Activated naive CD4-positive, alpha-beta T cell treated with anti-CD3 and anti-CD28 coated beads, Interleukin-2, amount 10 ng/mL, durations not matched to agents 7 days and 5 days (primary cell): ENCODE measurements around the gene WNK4.

Source experiments
- CTCF ChIA-PET: fragments of 350-600 bp; sonication (Branson Sonifier 250); formaldehyde crosslinking; loops from one replicate; lab custom pipeline; 2021; ENCODE audit warnings: antibody characterized with exemption; lab: Charles Lee
- DNase-seq: peaks from one replicate; pipeline ENCODE4 v3.0.0-alpha.2; 2020
- H3K27ac Mint-ChIP-seq: one replicate; pipeline ENCODE4 v1.8.0; 2021; ENCODE audit warnings: mild to moderate bottlenecking, moderate library complexity, mixed read lengths
- H3K27me3 Mint-ChIP-seq: one replicate; pipeline ENCODE4 v1.8.0; 2021; ENCODE audit warnings: mild to moderate bottlenecking, mixed read lengths
- H3K36me3 Mint-ChIP-seq: one replicate; pipeline ENCODE4 v1.8.0; 2021; ENCODE audit warnings: mixed read lengths
- H3K4me1 Mint-ChIP-seq: one replicate; pipeline ENCODE4 v1.8.0; 2021; ENCODE audit warnings: mixed read lengths
- H3K4me3 Mint-ChIP-seq: one replicate; pipeline ENCODE4 v1.8.0; 2021; ENCODE audit warnings: mild to moderate bottlenecking, moderate library complexity, mixed read lengths
- H3K9me3 Mint-ChIP-seq: one replicate; pipeline ENCODE4 v1.8.0; 2021; ENCODE audit warnings: mixed read lengths

The WNK4 gene

GRCh38 chr17:42795465-42795864, 15.1 kb downstream of the WNK4 start:
- Mint-ChIP-seq H3K36me3 (peaks cover 8% of the 10 kb centered on the region), H3K27ac (no peak overlapping the region), H3K4me1 (peaks cover 27% of the 10 kb centered on the region), H3K27me3 (peaks cover 17% of the 10 kb centered on the region), H3K9me3 (no peaks in the 10 kb centered on the region), H3K4me3 (peak overlapping the region; percentile 18)
- CTCF ChIA-PET, result interaction anchor here (1.1 kb wide), 1 partner anchor 32 kb away, joined by 3 read pairs; no protein-coding TSS in a partner anchor
- no peak for DNase-seq

GRCh38 chr17:42796066-42796758, 15.8 kb downstream of the WNK4 start:
- CTCF ChIA-PET, result no interaction called here
- H3K36me3 Mint-ChIP-seq, result peaks cover 8% of the 10 kb centered on the region
- peaks cover 11% of the 10 kb centered on the region for H3K27me3 Mint-ChIP-seq
- H3K4me1 Mint-ChIP-seq, result peaks cover 27% of the 10 kb centered on the region
- H3K27ac Mint-ChIP-seq, result no peak overlapping the region
- H3K9me3 Mint-ChIP-seq, result no peaks in the 10 kb centered on the region
- no peak for DNase-seq
- H3K4me3 Mint-ChIP-seq, result no peak overlapping the region

- Mint-ChIP-seq H3K4me3 (peak overlapping the region; percentile 93), H3K4me1 (peaks cover 27% of the 10 kb centered on the region), H3K27ac (no peak overlapping the region), H3K36me3 (peaks cover 8% of the 10 kb centered on the region), H3K9me3 (no peaks in the 10 kb centered on the region), H3K27me3 (peaks cover 11% of the 10 kb centered on the region)
- no peak for DNase-seq
- CTCF ChIA-PET, result interaction anchor here (0.6 to 1.5 kb wide), 3 partner anchors 75 to 189 kb away, joined by 3 read pairs; no protein-coding TSS in a partner anchor
These were observed 16.9 kb downstream of the WNK4 start for GRCh38 chr17:42797067-42798007.

- peaks cover 15% of the 10 kb centered on the region for H3K27me3 Mint-ChIP-seq
- H3K27ac Mint-ChIP-seq, result no peak overlapping the region
- peak overlapping the region; percentile 93 for H3K4me3 Mint-ChIP-seq
- DNase-seq, result no peak
- H3K36me3 Mint-ChIP-seq, result peaks cover 8% of the 10 kb centered on the region
- peaks cover 27% of the 10 kb centered on the region for H3K4me1 Mint-ChIP-seq
- CTCF ChIA-PET, result interaction anchor here (0.6 to 1.5 kb wide), 3 partner anchors 75 to 190 kb away, joined by 3 read pairs; no protein-coding TSS in a partner anchor
- no peaks in the 10 kb centered on the region for H3K9me3 Mint-ChIP-seq
These were observed 17.6 kb downstream of the WNK4 start for GRCh38 chr17:42798011-42798382.

GRCh38 chr17:42798383-42799380, 18.3 kb downstream of the WNK4 start, which contains the start of the genes CNTD1 and COA3:
Gene CNTD1 (plus strand): TSS chr17:42798861. CDS start chr17:42799068, 207 bp downstream.
Gene COA3 (minus strand): TSS chr17:42798704. CDS start chr17:42798681, 23 bp downstream.
- Mint-ChIP-seq H3K4me3 (peak within 1 kb of the TSS; percentile 93), H3K4me1 (peaks cover 27% of the 10 kb centered on the region), H3K9me3 (no peaks in the 10 kb centered on the region), H3K36me3 (peaks cover 8% of the 10 kb centered on the region), H3K27ac (peak within 1 kb of the TSS; percentile 70), H3K27me3 (peaks cover 15% of the 10 kb centered on the region)
- DNase-seq, result peak; percentile 90
- CTCF ChIA-PET, result interaction anchor here (1.5 kb wide), 1 partner anchor 76 kb away, joined by 3 read pairs; no protein-coding TSS in a partner anchor

GRCh38 chr17:42803074-42803883, 22.9 kb downstream of the WNK4 start:
- no peak overlapping the region for H3K4me3 Mint-ChIP-seq
- CTCF ChIA-PET, result interaction anchor here (0.8 to 1.3 kb wide), 2 partner anchors 17 to 21 kb away, joined by 3 to 4 read pairs; partner anchors contain the start of gene BECN1
- no peak overlapping the region for H3K27ac Mint-ChIP-seq
- H3K9me3 Mint-ChIP-seq, result no peaks in the 10 kb centered on the region
- H3K4me1 Mint-ChIP-seq, result peaks cover 7% of the 10 kb centered on the region
- no peaks in the 10 kb centered on the region for H3K36me3 Mint-ChIP-seq
- DNase-seq, result no peak
- H3K27me3 Mint-ChIP-seq, result peaks cover 15% of the 10 kb centered on the region

GRCh38 chr17:42804918-42805367, 24.5 kb downstream of the WNK4 start:
- Mint-ChIP-seq H3K36me3 (peaks cover 5% of the 10 kb centered on the region), H3K27ac (no peak overlapping the region), H3K27me3 (peaks cover 7% of the 10 kb centered on the region), H3K4me3 (no peak overlapping the region), H3K9me3 (no peaks in the 10 kb centered on the region), H3K4me1 (no peaks in the 10 kb centered on the region)
- DNase-seq, result no peak
- CTCF ChIA-PET, result no interaction called here

GRCh38 chr17:42806249-42806648, 25.8 kb downstream of the WNK4 start:
- Mint-ChIP-seq H3K9me3 (no peaks in the 10 kb centered on the region), H3K27me3 (peaks cover 4% of the 10 kb centered on the region), H3K27ac (no peak overlapping the region), H3K4me1 (no peaks in the 10 kb centered on the region), H3K36me3 (peaks cover 14% of the 10 kb centered on the region), H3K4me3 (no peak overlapping the region)
- DNase-seq, result no peak
- CTCF ChIA-PET, result no interaction called here

- no peak for DNase-seq
- no peak overlapping the region for H3K27ac Mint-ChIP-seq
- H3K4me3 Mint-ChIP-seq, result no peak overlapping the region
- no peaks in the 10 kb centered on the region for H3K4me1 Mint-ChIP-seq
- H3K27me3 Mint-ChIP-seq, result no peaks in the 10 kb centered on the region
- CTCF ChIA-PET, result interaction anchor here (2.0 kb wide), 1 partner anchor 11 kb away, joined by 10 read pairs; no protein-coding TSS in a partner anchor
- peaks cover 28% of the 10 kb centered on the region for H3K36me3 Mint-ChIP-seq
- H3K9me3 Mint-ChIP-seq, result no peaks in the 10 kb centered on the region
These were observed 28.8 kb downstream of the WNK4 start for GRCh38 chr17:42809250-42809649.

- no peak for DNase-seq
- H3K36me3 Mint-ChIP-seq, result peaks cover 56% of the 10 kb centered on the region
- H3K27me3 Mint-ChIP-seq, result no peaks in the 10 kb centered on the region
- no peak overlapping the region for H3K27ac Mint-ChIP-seq
- H3K4me1 Mint-ChIP-seq, result no peaks in the 10 kb centered on the region
- H3K9me3 Mint-ChIP-seq, result no peaks in the 10 kb centered on the region
- CTCF ChIA-PET, result interaction anchor here (1.0 kb wide), 1 partner anchor 93 kb away, joined by 3 read pairs; no protein-coding TSS in a partner anchor
- no peak overlapping the region for H3K4me3 Mint-ChIP-seq
These were observed 34.4 kb downstream of the WNK4 start for GRCh38 chr17:42814633-42815399.

- Mint-ChIP-seq H3K4me3 (no peak overlapping the region), H3K9me3 (no peaks in the 10 kb centered on the region), H3K4me1 (peaks cover 23% of the 10 kb centered on the region), H3K27ac (no peak overlapping the region), H3K36me3 (peaks cover 56% of the 10 kb centered on the region), H3K27me3 (no peaks in the 10 kb centered on the region)
- DNase-seq, result no peak
- CTCF ChIA-PET, result interaction anchor here (0.5 to 1.7 kb wide), 3 partner anchors 54 to 671 kb away, joined by 3 to 5 read pairs (median 3); partner anchors contain the start of gene RPL27
These were observed 37.5 kb downstream of the WNK4 start for GRCh38 chr17:42817866-42818265.

GRCh38 chr17:42818379-42818778, 38.0 kb downstream of the WNK4 start:
- peaks cover 56% of the 10 kb centered on the region for H3K36me3 Mint-ChIP-seq
- no peak overlapping the region for H3K4me3 Mint-ChIP-seq
- H3K9me3 Mint-ChIP-seq, result no peaks in the 10 kb centered on the region
- no peak overlapping the region for H3K27ac Mint-ChIP-seq
- no peaks in the 10 kb centered on the region for H3K27me3 Mint-ChIP-seq
- CTCF ChIA-PET, result interaction anchor here (0.7 to 2.7 kb wide), 3 partner anchors 9 to 180 kb away, joined by 3 to 10 read pairs (median 5); partner anchors contain the start of gene RPL27
- H3K4me1 Mint-ChIP-seq, result peaks cover 27% of the 10 kb centered on the region
- DNase-seq, result no peak
